HG02678 (cell line): ENCODE results near the gene SDHA.
"Not testable (repeated sequence)": the region's sequence is repeated elsewhere in the genome, so short reads cannot be mapped to it uniquely, and the experiment has no call there.

Experiments
- ATAC-seq: cut with Tn5 transposase; IDR thresholded peaks from one replicate; pipeline ENCODE4 v1.9.1; 2021; ENCODE audit warnings: mild to moderate bottlenecking, moderate library complexity; ENCODE audit not compliant: unreplicated experiment

Gene SDHA

DNA sequence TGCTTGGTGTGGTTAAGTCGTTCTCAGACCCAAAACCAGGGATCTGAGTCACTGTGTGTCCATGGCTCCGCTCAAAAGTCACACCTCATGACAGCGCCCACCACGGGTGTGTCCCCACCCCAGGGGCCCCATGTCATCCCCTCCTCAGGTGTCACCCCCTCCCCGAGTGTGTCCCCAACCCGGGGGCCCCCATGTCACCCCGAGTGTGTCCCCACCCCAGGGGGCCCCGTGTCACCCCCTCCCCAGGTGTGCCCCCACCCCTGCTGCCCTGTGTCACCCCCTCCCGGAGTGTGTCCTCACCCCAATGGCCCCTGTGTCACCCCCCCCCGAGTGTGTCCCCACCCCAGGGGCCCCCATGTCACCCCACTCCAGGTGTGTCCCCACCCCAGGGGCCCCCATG, 21.8 kb upstream of the SDHA start:
- no peak for ATAC-seq

DNA sequence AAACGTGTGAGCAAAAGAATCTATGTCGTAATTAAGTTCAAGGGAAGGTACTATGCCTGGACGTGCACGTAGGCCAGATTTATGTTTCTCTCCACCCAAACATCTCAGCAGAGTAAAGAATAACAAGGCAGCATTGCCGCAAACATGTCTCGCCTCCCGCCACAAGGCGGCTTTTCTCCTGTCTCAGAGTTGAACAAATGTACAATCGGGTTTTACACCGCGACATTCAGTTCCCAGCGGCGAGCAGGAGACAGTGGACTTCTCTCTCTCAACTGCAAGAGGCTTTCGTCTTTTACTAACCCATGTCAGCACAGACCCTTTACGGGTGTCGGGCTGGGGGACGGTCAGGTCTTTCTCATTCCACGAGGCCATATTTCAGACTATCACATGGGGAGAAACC, 21.1 kb upstream of the SDHA start:
- ATAC-seq = not testable (repeated sequence)

DNA sequence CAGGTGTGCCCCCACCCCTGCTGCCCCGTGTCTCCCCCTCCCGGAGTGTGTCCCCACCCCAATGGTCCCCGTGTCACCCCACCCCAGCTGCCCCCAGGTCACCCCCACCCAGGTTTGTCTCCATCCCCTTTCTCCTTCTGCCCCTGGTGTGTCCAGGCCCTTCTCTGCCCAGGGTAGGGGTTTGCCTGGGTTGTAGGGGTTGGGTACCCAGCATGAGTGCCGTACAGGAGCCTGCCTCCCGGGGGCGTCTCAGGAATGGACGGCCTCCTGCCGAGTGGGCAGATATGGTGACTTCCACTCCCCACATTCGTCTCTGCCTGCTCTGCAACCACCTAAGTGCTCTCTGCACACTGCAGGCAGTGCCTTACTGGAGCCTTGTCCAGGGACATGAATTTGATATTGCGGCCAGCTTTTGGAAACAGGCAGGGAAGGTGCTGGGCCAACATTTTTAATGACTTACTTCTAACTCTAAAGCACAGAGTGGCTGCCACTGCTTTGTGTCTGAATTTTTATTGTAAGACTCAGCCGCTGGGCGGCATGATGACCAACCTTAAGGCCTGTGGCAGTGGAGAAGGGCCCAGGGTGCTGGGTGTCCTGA, 20.1 kb upstream of the SDHA start:
- ATAC-seq = no peak

DNA sequence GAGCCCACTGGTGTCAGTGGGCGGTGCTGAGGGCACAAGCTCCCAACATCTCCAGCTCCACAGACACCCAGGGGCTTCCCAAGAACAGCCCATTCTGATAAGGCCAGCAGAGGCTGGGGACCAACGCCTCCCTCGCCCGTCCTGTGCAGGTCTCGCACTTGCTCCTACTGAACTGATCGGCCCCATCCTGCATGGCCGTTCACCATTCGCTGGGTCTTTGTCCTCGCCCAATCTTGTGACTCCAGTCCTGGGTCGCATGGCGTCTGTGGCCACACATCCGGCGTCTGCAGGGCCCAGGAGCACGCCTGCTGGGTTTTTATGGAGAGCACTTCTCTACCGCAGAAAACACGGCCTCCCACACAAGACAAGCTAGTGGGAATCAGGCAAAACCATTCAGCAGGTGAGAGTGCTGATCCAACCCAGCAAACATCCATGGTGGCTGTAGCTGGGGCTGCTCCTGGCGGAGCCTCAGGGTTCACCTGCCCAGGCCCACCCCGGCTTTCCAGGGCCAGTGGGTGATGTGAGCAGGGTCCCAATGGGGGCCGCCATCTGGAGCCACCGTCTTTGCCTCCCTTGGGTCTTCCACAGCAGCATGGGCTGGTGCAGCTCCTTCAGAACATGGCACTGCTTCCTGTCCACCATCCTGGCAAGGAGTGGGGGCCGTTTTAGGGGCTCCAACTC, 19.5 kb upstream of the SDHA start:
- ATAC-seq = no peak

DNA sequence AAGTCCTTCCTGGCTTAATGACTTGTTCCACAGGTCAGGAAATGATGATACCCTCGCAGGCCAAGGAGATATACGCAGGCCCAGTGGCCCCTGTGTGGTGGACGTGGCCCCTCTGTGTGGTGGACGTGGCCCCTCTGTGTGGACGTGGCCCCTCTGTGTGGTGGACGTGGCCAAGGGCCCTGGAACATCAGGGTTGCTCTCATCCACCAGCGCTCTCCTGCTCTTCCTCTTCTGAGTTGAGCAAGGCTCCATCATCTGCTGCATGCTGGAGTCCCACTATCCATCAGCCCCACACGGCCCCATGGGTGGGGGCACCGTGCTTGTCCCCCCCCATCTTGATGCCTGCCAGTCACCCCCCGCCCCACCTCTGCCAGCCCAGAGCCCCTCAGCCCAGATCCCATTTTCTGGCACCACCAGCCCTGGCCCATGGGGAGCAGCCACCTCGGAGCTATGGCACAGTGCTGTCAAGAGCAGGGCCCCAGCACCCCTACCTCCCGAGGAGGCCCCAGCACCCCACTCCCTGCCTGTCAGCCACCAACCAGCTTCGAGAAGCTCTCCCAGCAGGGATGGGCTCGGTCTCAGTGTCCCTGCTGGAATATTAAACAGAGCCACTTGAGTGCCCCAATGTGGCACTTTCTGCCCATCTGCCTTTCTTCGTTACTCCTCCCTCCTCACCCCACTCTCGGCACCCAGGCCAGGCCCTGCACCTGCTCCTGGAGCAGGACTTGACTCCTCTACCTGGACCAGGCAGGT, 18.7 kb upstream of the SDHA start:
- ATAC-seq = no peak

DNA sequence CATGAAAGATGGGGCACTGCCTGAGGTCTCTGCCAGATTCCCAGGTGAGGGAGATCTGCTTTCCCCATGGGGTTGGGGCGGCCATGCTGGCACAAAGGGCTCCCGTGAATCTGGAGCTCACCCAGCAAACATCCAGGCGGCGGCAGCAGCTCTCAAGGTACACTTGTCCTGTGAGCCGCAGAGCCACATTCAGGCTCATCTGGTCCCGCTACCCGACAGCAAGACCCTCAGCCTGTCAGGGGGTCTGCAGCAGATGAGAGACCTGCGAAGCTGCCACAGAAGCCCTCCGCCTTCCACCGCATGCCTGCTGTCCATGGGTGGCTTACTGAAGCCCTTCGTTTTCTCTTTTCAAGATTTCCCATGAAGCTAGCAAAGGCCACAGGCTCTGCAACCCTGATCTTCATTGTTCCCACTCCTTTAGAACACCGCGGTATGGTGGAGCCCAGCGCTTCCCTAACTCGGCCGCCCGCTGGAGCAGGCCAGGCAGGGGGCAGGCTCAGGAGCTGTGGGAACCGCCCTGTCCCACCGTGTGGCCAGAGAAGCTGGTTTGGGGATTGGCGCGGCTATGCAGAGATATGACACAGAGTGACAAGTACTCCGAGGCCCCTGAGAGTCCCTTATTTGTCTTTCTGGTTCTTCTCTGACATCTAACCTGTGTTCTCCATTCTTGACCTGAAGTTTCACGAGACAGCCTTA, 18.0 kb upstream of the SDHA start:
- no peak for ATAC-seq

DNA sequence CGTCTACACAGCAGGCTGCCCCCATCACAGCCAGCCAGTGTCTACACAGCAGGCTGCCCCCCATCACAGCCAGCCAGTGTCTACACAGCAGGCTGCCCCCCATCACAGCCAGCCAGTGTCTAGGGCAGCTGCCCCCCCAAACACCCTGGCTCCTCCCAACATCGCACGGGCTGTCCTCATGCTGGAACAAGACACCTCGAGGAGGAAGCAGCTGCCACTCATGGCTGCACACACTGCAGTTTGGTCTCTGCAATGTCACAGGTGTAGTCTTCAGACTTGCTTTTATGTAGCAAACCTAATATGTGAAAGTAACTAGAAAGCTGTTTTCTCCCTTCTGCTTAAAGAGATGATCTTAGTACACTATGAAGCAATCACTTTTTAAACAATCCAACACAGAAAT, 17.1 kb upstream of the SDHA start:
- ATAC-seq = no peak

DNA sequence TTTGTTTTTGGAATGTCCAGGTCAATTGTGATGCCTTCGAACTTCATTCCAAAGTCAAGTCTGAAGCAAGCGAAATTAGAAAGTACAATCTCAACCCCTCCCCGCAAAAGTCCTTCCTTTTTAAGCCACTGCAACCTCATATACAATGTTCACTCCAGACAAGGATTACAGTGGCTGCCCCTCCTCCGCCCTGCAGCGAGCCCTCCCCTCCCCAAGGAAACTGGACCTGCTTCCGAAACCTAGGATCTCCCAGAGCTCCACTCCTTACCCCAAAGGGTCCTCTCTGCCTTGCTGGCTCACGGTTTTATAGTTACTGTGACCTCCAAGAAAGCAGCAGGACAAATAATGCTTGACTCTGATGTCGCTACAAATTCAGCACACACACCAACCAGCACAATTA, 16.4 kb upstream of the SDHA start:
- ATAC-seq = no peak

DNA sequence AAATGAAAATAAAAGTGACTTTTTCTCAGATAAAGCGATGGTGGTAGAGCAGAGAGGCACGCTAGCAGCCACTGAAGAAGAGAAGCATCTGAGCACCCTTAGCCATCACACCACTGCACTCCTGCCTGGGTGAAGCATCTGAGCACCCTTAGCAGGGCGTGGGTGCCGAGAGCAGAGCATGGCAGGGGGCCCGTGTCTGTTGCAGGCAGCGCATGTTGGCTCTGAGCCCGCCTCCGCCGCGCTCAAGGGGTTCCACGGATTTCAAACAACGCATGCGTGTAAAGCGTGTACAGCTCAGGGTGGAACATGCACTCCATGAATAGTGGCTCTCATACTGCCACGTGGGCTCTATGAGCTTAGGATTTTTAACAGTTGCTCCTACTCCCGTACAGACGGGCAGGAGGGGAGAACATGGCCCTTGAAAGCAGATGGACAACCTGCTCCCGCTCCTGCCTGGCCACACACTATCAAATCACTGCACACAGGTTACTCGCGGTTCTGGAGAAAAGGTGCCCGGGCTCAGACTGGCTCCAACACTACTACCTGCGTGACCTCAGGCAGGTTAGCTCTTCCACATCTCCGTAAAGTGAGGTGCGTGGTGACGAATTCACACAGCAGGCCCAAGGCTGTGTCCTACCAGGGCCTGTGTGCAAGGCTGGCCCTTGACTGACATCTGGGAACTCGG, 14.7 kb upstream of the SDHA start:
- no peak for ATAC-seq

DNA sequence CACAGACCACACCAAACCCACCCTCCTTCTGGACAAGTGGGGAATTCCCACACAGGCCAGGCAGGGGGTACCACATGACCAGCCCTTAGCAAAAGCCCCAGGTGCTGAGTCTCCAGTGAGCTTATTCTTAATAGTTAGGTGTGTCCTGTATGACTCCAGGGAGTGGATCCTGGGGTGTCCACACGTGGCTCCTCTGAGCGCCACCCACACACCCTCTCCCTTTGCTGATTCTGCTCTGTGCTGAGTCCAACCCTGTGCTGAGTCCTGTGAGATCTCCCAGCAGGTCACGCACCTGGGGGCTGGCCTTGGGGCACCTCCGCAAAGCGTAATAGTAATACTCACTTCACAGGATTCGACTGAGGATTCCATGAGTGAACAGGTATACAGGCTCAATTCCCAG, 14.1 kb upstream of the SDHA start:
- no peak for ATAC-seq

DNA sequence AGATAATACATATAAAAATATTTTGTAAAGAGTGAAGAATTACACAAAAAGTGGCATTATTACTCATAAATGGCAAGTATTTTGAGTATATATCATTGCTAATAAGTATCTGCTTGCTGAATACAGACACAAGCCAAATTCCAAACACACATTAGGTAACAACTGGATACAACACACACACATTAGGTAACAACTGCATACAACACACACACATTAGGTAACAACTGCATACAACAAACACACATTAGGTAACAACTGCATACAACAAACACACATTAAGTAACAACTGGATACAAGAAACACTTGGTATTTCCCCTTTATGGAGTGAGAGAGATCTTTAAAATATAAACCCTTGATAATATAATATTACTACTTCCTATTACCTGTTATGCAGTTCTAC, 13.7 kb upstream of the SDHA start:
- no peak for ATAC-seq

DNA sequence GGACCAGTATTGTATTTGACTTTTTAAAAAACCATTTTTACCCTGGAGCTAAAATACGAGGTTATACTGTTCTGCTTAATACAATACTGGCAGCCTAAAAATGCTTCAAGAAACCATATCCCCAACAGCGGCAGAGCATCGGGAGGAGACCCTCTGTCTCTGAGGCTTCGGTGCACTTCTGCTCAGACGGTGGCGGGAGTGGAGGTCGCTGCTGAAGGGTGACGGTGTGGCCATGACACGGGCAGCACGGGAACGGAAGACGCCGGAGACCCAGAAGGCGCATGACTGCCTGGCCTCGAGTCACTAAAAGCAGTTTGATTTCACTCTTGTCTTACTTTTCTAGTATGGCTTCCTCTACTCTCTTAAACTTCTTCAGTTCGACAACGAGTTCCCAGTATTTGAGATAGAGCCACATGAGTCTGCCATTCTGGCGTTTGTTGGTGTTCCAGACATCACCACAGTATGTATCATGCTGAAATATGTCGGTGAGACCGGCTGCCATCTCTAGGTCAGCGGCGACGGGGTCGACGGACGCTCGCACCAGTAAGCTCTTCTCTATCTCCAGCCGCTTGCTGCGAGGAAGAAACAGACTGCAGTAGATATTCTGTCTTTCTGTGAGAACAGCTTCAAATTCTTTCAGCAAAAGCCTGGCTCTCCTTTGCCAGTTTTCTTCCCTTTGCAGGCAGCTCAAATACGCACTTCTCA, 13.0 kb upstream of the SDHA start:
- no peak for ATAC-seq

DNA sequence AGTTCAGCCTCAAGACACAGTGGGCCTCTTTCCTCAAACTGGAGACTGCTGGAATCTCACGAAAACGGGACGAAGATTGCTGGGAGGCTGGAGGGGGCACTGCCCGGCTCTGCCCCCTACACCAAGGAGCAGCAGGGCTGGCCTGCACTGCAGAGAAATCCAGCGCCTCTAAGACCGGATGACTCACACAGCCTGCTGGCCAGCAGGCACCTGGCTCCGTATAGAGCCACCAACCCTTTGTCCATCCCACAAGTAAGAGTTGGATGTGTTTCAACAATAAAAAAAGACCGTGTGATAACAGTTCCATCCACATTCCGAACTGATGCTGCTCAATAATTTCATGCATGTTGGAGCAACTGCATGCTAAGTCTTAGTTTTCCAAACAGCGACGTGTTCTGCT, 11.7 kb upstream of the SDHA start:
- no peak for ATAC-seq

DNA sequence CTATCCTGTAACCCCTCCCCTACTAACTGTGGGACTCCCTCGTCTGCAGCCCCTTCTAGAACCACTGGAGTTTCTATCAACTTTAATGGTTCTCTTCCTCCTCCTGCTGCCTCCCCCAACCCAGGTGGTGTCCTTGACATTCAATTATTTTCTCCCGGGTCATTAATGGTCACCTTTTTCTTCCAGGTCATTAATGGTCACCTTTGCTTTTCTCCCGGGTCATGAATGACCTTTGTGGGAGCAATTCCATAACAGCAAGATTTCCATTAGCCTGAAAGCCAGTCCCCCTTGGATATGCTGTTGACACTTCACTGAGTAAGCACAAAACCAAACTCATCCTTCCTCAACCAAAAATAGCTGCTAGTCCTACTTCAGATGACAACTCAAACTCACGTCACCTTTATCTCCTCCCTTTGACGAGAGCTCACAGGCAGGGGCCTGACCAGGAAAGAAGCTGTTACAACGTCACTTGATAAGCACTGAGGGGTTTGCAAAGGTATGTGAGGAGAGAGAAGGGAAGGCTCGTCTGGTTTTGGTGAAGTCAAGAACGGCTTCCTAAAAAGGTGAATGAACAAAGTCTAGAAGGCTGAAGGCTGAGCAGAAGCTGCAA, 11.1 kb upstream of the SDHA start:
- ATAC-seq = no peak

DNA sequence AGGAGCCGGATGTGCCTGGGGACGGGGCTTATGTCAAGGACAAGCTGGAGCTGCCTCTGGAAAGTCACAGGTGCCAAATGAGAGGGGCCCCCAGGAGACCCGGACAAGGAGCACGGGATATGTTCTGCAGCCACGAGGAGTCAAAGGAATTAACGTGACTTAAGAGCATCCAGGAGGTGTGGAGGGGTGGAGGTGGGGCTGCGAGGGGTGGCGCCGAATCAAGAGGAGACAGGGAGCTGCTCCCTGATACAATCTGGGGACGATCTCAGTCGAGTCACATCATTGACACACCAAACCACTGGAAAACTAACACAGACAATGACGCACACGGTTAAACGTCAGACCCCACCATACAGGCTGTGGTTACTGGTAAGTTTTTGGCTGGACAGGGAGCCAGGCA, 10.5 kb upstream of the SDHA start:
- no peak for ATAC-seq

DNA sequence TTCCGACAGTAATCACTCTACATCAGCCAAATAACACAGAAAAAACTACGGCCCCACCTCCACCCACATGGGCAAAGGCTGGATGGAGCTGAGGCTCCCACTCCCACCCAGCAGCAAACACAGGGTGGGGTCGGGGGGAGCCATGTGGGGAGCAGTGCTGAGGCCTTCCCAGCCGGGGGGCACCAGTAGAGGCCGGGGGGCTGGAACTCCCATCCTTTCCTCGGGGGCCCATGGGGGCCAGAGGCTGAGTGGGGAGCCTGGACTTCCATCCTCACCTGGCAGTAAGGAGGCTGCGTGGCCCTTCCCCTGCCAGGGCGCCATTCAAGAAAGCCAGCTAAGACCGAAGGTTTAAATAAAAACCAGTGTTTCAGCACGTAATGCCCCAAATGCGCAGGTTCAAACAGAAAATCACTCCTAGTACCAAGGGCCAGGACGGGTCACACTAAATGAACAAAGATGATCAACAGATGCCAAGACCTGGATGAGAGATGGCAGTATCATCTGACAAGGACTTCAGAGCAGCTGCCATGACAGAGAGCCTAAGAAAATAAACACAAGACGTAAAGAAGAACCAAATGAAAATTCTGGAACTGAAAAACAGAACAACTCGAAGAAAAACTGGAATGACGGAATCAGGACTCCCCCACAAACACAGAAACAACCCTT, 9.5 kb upstream of the SDHA start:
- ATAC-seq = no peak

DNA sequence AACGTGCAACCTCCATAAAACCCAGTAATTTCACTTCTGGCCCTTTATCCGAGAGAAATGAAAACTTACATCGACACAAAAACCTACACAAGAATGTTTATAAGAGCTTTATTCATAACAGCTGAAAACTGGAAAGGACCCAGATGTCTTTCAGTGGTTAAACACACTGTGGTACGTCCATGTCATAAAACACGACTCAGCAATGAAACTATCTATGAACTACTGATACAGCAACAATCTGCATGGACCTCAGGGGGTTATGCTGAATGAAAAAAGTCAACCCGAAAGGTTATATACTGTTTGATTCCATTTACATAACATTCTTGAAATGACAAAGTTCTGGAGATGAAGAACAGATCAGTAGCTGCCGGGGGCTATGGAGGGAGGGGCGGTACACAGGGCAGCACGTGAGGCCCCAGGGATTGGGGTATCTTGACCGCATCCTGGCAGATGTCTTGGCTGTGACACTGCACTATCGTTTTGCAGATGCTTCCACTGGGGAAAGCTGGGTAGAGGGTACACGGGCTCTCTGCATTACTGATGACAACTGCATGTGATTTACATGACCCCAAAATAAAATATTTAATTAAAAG, 4.2 kb upstream of the SDHA start:
- ATAC-seq = no peak

DNA sequence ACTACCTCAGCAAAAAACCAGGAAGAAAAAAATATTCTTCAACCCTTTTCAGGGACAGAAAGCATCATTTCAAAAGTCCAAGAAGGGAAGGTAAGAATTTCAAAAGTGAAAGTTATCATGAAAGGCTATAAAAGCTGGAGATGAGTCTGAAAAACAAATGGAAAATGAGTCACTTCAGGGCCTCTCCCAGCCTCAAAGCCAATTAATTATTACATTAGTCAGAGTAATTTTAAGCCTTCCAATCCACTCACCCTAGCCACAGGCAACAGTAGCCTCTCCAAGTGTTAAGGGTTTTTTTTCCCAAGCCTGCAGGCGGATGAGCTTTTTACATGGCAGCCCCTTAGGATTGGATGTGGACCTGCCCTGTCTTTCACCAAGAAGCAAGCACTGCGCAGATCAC, 2.9 kb upstream of the SDHA start:
- ATAC-seq = not testable (repeated sequence)

DNA sequence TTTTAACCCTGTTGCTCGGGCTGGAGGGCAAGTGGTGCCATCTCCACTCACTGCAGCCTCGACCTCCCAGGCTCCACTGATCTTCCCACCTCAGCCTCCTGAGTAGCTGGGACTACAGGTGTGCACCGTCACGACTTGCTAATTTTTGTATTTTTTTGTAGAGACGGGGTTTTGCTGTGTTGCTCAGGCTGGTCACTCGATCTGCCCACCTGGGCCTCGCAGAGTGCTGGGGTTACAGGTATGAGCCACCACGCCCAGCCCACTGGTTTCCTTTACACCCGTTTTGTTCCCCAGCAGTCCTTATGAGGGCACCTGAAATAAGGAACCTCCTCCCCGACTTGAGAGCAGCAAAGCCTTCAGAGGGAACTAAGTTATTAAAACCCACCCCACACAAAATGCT, 2.0 kb upstream of the SDHA start:
- ATAC-seq = not testable (repeated sequence)
